HL-60 (cell line): Measurements from ENCODE around the gene TULP4.

Experiments
- DNase-seq, 2 experiments: peaks; one replicate each; pipeline ENCODE4 v3.0.0-alpha.2; 2010 to 2020; ENCODE audit warnings: low read depth in 1 of 2, low spot score in 1 of 2
- H3K27ac ChIP-seq: fragments of 250-450 bp; sonication (Bioruptor Pico); replicated peaks from 2 replicates; pipeline ENCODE4 v1.5.1; 2020; ENCODE audit warnings: mild to moderate bottlenecking, moderate library complexity
- H3K27me3 ChIP-seq: fragments of 250-450 bp; sonication (Bioruptor Pico); 2 replicates; pipeline ENCODE4 v1.5.1; 2021; ENCODE audit warnings: mild to moderate bottlenecking, moderate library complexity; ENCODE audit not compliant: insufficient read depth, poor library complexity, severe bottlenecking
- H3K4me3 ChIP-seq: replicated peaks from 2 replicates; pipeline ENCODE4 v1.5.1; 2011; ENCODE audit warnings: mild to moderate bottlenecking, control low read depth, low read length; ENCODE audit not compliant: insufficient read depth
- GABPA ChIP-seq: IDR thresholded peaks from 2 replicates; pipeline ENCODE4 v1.6.1; 2012; ENCODE audit warnings: low read depth
- POLR2AphosphoS5 ChIP-seq: IDR thresholded peaks from 2 replicates; pipeline ENCODE4 v1.6.1; 2012; ENCODE audit warnings: low read depth
- REST ChIP-seq: IDR thresholded peaks from 2 replicates; pipeline ENCODE4 v1.6.1; 2012; ENCODE audit warnings: low read depth; ENCODE audit not compliant: insufficient replicate concordance
- SPI1 ChIP-seq: IDR thresholded peaks from 2 replicates; pipeline ENCODE4 v1.6.1; 2012; ENCODE audit warnings: low read depth, mild to moderate bottlenecking, borderline replicate concordance
- TF ChIP-seq, protein P1 (sequence below): IDR thresholded peaks from one replicate; pipeline ENCODE4 v1.5.1; 2011; ENCODE audit warnings: low read length, control low read depth, inconsistent platforms; ENCODE audit not compliant: insufficient read depth

The TULP4 gene

GRCh38 chr6:158266131-158266530 lies 46.1 kb upstream of the TULP4 start:
- DNase-seq, result no peak
- TF ChIP-seq POLR2AphosphoS5, result no peak
- no peak for TF ChIP-seq SPI1
- no peak for TF ChIP-seq GABPA
- no peak for TF ChIP-seq REST
- TF ChIP-seq, protein P1, sequence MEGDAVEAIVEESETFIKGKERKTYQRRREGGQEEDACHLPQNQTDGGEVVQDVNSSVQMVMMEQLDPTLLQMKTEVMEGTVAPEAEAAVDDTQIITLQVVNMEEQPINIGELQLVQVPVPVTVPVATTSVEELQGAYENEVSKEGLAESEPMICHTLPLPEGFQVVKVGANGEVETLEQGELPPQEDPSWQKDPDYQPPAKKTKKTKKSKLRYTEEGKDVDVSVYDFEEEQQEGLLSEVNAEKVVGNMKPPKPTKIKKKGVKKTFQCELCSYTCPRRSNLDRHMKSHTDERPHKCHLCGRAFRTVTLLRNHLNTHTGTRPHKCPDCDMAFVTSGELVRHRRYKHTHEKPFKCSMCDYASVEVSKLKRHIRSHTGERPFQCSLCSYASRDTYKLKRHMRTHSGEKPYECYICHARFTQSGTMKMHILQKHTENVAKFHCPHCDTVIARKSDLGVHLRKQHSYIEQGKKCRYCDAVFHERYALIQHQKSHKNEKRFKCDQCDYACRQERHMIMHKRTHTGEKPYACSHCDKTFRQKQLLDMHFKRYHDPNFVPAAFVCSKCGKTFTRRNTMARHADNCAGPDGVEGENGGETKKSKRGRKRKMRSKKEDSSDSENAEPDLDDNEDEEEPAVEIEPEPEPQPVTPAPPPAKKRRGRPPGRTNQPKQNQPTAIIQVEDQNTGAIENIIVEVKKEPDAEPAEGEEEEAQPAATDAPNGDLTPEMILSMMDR, result no peak
- Histone ChIP-seq H3K27ac (no peak overlapping the region), H3K4me3 (no peak overlapping the region), H3K27me3 (no peaks in the 10 kb centered on the region)

DNA sequence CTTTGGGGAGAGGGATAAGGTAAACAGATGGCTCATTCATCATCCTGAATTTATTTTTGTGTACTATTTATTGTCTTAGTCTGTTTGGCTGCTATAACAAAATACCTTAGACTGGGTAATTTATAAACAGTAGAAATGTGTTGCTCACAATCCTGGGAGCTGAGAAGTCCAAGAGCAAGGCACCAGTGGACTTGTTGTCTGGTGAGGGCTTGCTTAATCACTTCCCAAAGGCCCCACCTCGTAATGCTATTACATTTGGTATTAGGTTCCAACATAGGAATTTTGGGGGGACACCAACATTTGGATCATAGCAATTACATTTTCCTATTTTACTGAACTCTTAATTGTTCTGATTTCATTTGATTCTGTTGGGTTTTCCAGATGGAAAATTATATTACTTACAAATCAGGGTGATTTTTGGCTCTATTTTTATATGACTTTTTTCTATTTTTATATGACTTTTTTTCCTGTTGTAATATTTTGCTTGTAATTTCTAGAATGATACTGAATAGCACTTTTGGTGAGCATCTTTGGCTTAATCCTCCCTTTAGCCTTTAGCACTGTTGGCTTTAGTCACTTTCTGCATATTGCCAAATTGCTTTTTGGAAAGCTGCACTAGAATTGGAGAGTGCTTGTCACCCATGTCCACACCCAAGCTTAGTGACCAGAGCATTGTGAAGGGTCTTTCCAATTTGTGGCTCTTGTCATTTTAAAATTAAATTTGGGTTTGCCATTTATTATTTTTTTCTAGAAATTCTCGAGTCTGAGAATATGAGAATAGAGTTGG lies 43.7 kb upstream of the TULP4 start:
- no peak overlapping the region for H3K4me3 ChIP-seq
- TF ChIP-seq REST (no peak), SPI1 (no peak), GABPA (no peak), POLR2AphosphoS5 (no peak)
- TF ChIP-seq, protein P1, result no peak
- H3K27me3 ChIP-seq, result no peaks in the 10 kb centered on the region
- DNase-seq, result no peak
- no peak overlapping the region for H3K27ac ChIP-seq

- no peak overlapping the region for H3K4me3 ChIP-seq
- no peak overlapping the region for H3K27ac ChIP-seq
- H3K27me3 ChIP-seq, result no peaks in the 10 kb centered on the region
- no peak for DNase-seq
- TF ChIP-seq, protein P1, result no peak
Observed at GRCh38 chr6:158269657-158270056, 42.6 kb upstream of the TULP4 start.
